Left lobe of liver (tissue), 2 donors: ENCODE data around the gene EPO. TPM values are rescaled to one million over a fixed set of nuclear protein-coding genes. Genes with fewer than 3 reads are reported as not detected.

ENCODE experiments used
- ATAC-seq: fragments of 200-7000 bp; cut with Tn5 transposase; one replicate; pipeline ENCODE4 v1.9.1; 2020; ENCODE audit warnings: mild to moderate bottlenecking, moderate library complexity
- DNase-seq: peaks from one replicate; pipeline ENCODE4 v3.0.0-alpha.2; 2020; ENCODE audit warnings: low spot score
- total RNA-seq: library from RNA; stranded (reverse); gene quantifications from one replicate; pipeline ENCODE4 v1.2.1, GENCODE V29; 2021
- donor health status: DM: no; HTN: no; CAD: no; lungs with moderate emphysema.
- donor health status: DM: no; HTN: yes; CAD: no.

The EPO gene
- total RNA-seq, 1 donor from 2014 or later: 6.4 TPM

GRCh38 chr7:100682991-100683658 lies 37.1 kb upstream of the EPO start:
- DNase-seq (no peak), ATAC-seq (no peak)

DNA sequence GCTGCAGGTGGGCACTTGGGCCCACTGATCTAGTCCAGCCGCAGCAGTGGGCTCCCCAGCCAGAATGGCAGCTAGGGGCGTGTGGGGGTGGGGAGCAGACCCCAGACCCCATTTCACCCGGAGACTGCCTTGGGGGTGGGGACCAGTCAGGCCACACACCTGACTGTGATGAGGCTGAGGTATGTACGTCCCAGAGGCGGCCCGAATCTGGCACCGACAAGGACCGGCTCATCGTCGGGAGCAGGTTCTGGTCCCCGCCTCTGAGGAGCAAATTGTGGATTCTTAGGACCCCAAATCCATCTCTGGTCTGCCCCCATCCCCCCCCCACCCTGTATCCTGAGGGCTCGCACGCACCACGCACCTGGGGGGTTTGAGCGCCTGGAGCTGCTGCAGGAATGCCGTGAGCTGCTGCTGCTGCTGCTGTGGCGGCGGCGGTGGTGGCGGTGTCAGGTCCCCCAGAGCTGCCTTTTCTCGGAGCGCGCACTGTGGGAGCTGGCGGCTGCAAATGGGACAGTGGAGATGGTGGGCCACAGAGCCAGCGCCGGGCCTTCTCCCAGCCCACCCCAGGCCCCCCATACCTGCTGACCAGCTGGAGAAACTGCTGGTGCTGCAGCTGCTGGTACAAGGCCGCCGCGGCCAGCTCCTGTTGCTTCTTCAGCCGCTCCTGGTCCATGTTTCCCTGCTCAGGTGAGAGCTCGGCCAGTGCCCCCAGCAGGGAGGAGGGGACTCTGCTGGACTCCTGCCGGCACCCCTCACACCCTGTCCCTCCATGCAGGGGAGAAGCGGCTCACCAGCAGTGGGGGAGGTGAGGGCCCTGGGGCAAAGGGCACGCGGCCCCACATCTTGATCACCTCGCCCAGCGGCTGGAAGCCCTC lies 36.4 kb upstream of the EPO start:
- no peak for DNase-seq
- ATAC-seq: no peak

DNA sequence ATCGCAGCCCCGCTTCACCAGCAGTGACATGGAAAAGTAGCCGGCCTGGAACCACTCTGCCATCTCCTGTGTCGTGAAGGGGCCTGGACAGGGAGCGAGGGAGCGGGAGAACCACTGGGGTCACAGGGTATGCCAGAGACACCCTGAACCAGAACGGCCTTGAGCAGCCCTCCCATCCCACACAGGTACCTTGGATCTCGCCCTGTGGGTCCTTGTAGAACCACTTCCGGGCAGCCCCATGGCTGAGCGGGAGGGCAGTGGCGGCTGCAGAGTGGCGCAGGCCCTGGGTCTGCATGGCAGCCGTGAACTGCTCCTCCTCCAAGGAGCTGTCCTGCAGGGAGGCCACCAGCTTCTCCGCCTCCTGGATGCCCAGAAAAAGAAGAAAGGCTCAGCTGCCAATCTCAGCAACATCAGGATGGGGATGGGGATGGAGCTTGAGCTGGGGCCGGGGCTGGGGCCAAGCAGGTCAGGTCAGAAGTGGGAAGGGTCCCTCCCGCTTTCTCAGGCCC lies 35.7 kb upstream of the EPO start:
- ATAC-seq: no peak
- no peak for DNase-seq

DNA sequence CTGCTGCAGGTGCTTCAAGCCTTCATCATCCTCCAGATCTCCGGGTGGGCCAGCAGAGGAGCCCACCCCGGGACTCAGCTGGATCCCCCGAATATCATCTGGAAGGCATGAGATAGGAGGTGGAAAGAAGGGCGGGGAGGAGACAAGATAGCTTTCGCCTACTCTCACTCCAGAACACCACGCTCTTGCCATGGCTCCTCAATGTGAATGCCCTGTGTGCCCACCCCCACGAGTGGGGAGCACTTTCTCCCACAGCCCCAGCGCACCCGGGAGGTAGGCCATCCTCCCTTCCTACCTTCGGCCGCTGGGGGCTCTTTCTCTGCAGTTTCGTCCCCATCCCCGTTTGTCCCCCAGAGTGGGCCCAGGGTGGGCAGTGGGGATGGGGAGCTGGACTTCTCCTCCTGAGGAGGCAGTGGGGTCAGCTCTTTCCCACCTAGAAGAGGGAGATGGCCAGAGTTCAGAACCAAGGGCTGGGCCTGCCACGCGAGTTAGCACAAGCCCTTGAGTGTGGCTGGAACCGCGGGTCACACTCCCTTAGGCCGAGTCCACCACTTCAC lies 35.1 kb upstream of the EPO start:
- DNase-seq (no peak), ATAC-seq (no peak)

GRCh38 chr7:100685631-100686145 lies 34.6 kb upstream of the EPO start:
- no peak for DNase-seq
- ATAC-seq: no peak

DNA sequence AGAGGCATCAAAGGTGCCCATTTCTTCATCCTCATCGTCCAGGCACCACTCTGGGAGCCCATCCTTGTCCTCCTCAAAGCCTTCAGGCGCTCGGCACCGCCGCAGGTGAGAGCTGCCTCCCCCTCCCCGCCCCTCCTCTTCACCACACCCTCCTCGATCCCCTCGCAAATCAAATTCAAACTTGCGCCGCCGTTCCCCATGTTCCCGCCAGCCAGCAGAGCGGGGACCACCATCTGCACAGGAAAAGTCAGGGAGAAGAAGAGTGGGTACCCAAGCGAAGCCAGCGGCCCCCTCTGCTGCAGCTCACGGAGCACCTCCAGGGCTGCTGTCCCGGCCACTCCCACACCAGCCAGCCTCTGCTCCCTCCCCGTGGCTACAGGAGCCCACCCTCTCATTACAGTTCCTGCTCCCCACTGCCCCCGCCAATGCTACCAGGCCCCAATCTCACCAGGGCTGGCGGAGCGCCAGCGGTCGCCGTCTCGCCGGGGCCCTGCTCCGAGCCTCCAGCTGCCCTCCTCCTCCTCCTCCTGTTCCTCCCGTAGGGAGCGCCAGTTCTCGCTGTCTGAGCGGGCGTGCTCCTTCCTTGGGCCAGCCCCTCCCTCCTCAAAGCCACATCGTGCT lies 34.0 kb upstream of the EPO start:
- DNase-seq: no peak
- ATAC-seq: no peak

DNA sequence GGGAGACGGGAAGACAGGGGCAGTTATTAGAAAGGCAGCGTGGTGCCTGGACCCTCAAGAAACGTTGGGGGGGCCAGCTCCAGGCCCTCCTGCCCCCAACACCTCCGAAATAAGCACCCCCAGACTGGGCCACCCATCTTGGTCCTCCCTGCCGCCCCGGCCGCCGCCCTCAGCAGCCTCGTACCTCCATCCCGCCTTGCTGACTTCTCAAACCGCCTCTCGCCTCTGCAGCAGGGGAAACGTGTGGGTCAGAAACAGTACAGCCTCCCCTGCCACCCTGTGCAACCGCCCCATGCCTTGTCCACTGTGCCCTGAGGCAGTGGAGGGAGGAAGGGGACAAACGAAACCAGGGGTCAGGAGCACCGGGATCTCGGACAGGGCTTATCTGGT lies 33.5 kb upstream of the EPO start:
- no peak for DNase-seq

DNA sequence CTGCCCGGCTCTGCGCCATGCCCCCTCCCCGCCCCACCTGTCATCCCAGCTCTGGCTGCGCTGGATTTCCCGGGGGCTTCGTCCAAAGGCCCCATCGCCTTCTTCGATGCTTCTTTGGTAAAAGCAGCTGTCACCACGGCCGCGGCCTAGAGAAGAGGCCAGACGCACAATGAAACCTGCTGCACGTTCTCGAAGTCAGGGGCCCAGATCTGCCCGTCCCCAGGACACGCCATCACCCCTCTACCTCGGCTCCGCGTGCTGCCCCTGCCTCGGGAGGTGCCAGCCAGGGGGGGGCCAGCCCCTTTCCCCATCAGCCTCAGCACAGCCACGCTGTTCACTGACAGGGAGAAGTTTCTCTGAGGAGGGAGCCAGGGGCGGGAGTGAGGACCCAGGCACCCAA lies 33.0 kb upstream of the EPO start:
- no peak for DNase-seq
- no peak for ATAC-seq

More for the DNA sequence above, 33.5 kb upstream of the EPO start:
- no peak for ATAC-seq

DNA sequence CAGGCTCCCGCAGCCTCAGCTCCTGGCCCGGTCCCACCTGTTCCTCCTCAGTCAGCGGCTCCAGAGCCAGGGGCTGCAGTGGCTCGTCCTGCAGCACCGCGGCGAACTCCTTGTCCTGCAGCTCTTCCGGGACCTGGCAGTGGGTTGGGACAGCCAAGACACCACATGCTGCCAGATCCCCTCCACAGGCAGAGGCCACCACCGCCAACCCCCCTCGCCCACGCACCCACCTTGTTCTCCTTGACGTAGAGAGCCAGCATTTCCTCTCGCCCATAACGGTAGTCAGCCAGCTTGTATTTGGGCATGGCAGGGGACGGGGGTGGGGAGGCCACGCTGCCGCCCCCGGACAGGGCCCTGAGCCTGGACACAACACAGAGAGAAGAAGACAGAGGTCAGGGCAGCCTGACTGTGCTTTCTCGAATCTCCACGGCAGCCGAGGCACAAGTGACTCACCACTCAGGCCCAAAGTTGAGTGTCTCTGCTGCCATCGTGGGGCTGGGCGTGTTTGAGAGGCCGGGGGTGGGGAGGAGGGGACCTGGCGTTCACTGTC lies 32.4 kb upstream of the EPO start:
- DNase-seq (no peak), ATAC-seq (no peak)

GRCh38 chr7:100688326-100688860 lies 31.9 kb upstream of the EPO start:
- DNase-seq: no peak
- no peak for ATAC-seq

- DNase-seq (peak; percentile 45), ATAC-seq (no peak)
These were observed 30.8 kb upstream of the EPO start for GRCh38 chr7:100689230-100690135.

GRCh38 chr7:100691676-100692577 lies 28.3 kb upstream of the EPO start:
- peak; percentile 86 for ATAC-seq

DNA sequence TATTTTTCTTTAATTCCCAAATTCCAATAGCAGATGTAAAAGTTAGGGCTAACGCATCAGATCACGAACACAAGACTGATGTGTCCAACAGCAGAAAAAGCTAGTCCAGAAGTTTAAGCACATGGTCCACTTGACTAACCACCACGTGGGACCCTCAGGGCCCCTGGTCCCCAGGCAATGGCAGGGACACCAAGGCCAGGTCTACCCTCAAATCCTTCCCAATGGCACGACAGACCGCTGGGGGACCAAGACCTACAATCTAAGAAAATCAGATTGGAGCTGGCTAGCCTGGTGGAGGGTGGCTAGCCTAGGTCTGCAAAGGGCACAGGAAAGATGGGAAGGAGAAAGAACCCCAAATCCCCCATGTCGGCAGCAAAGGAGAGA lies 27.7 kb upstream of the EPO start:
- DNase-seq: no peak
- no peak for ATAC-seq

More at GRCh38 chr7:100691676-100692577, 28.3 kb upstream of the EPO start:
- peak; percentile 77 for DNase-seq

GRCh38 chr7:100693312-100694097 lies 26.8 kb upstream of the EPO start:
- DNase-seq: peak; percentile 48
- ATAC-seq: peak; percentile 10

- DNase-seq (peak; percentile 76), ATAC-seq (peak; percentile 58)
These were observed 26.0 kb upstream of the EPO start, which contains the start of gene GIGYF1 for GRCh38 chr7:100694098-100694745. Gene GIGYF1 (minus strand): TSS chr7:100694250. CDS start chr7:100688238, 6,012 bp downstream.

DNA sequence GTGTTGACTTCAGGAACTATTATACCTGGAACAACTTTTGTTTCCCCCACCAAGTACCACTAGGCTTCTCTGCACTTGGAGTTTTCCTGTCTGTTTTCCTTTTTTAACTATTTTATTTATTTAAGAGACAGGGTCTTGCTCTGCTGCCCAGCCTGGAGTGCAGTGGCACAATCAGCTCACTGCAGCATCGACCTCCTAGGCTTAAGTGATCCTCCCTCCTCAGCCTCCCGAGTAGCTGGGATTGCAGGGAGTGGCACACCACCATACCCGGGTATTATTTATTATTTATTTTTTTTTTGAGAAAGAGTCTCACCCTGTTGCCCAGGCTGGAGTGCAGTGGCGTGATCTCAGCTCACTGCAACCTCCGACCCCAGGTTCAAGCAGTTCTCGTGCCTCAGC lies 24.1 kb upstream of the EPO start:
- no peak for DNase-seq
- no peak for ATAC-seq

DNA sequence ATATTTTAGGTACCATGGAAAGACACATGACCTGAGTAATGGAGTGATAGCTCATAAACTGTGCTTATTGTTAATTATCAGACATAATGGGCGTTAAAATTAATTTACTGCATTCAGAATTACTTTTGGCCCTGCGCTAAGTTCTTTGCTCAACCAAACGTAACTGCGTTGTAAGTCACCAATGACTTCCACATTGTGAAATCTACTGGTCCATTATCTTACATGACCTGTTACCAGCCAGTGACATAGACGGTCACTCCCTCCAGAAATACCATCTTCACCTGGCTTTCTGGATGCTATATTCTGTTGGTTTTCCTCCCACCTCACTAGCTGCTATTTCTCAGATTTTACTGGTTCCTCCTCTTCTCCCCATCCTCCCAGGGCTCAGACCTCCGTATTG lies 21.2 kb upstream of the EPO start:
- no peak for DNase-seq
- ATAC-seq: no peak
